HG03442 (cell line): ENCODE data around the gene KIF5C.

Experiments
- ATAC-seq: cut with Tn5 transposase; IDR thresholded peaks from one replicate; pipeline ENCODE4 v1.9.1; 2021; ENCODE audit warnings: mild to moderate bottlenecking, moderate library complexity; ENCODE audit not compliant: unreplicated experiment

Gene KIF5C

GRCh38 chr2:148887350-148888002 lies 12.4 kb downstream of the KIF5C start:
- ATAC-seq = no peak

GRCh38 chr2:148888003-148888501 lies 13.0 kb downstream of the KIF5C start:
- ATAC-seq = no peak

- ATAC-seq = no peak
Measured at GRCh38 chr2:148888986-148889385, 14.0 kb downstream of the KIF5C start.

- ATAC-seq = no peak
Measured at GRCh38 chr2:148893906-148894305, 18.9 kb downstream of the KIF5C start.

DNA sequence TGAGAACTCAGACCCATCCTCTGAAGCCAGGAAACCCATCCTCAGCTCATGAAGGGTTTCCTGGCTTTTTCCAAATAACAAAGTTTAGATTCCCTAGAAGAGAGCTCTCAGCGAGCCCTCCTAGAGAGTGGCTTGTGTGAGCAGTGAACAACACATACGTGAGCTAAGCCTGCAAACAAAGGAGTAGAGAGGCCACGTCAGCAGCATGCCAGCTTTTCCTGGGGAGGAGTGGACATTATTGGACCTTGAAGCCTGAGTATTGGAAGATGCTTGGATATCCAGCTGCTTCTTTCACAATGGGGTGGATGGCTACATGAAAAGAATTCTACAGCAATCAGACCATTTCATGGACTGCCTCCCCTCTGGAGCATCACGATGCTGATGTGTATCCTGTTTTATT lies 21.1 kb downstream of the KIF5C start:
- ATAC-seq = no peak

DNA sequence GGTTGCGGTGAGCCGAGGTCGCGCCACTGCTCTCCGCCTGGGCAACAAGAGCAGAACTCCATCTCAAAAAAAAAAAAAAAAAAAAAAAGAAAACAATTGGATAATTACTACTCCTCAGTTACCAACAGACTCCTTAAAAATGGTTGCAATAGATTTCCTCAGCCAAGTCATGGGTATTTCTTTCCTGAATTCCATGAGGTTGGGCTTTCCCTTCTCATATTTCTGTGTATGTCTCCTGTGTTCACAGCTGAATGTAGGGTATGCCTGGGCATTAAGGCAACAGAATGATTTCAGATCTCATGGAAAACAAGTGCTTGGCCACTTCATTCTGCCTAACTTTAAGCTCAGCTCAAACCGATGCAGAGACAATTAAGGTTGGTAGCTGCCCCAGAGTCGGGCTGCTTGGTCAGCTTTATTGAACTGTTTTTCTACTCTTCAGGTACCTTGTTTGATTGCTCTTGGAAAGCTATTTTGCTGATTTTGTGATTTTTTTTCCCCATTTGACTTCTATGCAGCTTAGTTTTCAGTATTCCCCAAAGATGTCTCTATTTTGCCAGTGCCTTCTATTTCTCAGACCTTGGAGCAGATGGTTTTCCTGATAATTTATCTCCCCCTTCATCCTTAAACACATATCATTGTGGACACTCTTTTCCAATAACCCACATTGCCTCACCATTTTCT lies 24.8 kb downstream of the KIF5C start:
- no peak for ATAC-seq

- no peak for ATAC-seq
Measured at GRCh38 chr2:148900350-148900837, 25.4 kb downstream of the KIF5C start.

- ATAC-seq = no peak
Measured at GRCh38 chr2:148901142-148901541, 26.1 kb downstream of the KIF5C start.

GRCh38 chr2:148902798-148903197 lies 27.8 kb downstream of the KIF5C start:
- no peak for ATAC-seq

- ATAC-seq = no peak
Measured at GRCh38 chr2:148903294-148903693, 28.3 kb downstream of the KIF5C start.

- ATAC-seq = no peak
Measured at GRCh38 chr2:148903979-148904378, 29.0 kb downstream of the KIF5C start.

DNA sequence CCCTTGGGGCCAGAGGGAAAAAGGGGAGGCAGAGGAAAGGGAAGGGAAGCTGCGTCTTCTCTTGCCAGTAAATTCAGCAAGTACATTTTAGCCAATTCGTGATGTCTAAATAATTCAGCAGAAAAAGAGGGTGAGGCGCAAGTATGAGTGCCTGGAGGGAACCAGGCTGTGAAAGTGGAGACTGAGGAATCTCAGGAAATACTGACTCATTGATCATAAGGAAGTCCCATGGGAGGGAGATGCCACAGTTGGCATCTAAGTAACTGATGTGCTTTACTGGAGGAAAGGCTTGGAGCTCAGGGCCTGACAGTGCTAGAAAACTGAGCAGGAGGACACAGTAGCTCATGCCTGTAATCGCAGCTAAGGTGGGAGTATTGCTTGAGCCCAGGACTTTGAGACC lies 31.1 kb downstream of the KIF5C start:
- ATAC-seq = no peak

DNA sequence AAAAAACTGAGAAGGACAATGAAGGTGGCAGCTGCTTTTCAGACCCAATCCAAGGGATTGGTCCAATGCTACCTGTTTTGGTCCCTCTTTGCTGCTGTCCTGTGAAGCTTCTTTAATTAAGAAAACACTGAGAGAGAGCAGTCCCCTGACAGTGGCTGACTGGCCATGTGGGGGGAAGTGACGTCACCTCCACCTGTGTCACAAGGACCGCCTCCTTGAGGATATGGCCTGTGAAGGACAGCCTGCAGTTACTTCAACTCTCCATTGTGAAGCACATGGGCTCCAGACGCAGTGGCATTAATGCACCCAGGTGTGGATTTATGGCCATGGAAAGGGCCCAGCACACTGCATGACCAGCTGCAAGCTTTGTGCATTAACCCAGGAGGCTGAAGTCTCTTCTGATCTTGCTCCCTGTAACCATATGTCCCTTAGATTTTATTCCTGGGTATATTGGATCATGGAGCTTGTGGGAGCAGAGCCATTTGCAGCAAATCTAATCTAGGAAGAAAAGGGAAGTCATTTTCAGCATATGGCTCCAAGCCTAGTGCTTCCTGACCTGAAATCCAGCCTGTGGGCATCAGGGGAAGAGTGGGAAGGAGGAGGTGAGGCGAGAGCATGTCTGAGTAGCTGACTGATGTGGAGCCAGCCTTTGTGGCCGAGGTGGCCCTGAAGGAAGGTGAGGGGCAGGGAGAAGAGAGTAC lies 32.2 kb downstream of the KIF5C start:
- no peak for ATAC-seq

- ATAC-seq = no peak
Measured at GRCh38 chr2:148909114-148909513, 34.1 kb downstream of the KIF5C start.

DNA sequence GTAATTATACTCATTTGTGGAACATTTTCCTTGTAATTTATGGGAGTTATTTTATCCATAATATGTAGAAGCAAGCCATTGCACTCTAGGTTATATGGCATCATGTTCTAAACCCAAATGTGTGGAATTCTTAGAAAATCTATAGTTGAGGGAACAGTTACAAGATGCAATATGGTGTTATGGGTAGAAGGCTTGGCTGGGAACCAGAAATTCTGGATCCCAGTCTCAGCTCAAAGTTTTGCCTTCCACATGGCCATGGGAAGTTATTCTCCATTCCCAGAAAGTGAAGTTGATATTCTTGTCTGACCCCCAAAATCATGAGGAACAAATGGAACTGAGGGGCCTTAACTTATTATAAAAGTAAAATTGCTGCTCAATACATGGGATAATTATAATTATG lies 38.0 kb downstream of the KIF5C start:
- ATAC-seq = no peak

DNA sequence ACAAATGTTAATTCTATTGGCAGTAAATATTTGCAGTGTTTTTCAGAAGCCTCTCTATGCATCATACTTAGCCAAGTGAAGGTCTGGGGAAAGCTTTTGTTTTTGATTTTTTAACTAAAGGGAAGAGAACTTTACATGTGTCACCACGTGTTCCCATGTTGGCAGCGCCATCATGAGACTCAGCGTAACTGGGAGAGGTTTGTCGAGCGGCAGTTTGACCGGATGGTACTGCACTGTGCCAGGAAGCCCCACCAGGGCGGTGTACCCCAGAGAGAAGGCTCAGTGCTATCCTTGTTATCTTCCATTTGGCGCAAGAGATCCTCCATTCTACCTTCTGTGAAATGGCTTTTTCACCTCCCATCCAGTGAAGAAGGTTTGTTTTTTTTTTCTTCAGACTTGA lies 38.5 kb downstream of the KIF5C start:
- no peak for ATAC-seq

DNA sequence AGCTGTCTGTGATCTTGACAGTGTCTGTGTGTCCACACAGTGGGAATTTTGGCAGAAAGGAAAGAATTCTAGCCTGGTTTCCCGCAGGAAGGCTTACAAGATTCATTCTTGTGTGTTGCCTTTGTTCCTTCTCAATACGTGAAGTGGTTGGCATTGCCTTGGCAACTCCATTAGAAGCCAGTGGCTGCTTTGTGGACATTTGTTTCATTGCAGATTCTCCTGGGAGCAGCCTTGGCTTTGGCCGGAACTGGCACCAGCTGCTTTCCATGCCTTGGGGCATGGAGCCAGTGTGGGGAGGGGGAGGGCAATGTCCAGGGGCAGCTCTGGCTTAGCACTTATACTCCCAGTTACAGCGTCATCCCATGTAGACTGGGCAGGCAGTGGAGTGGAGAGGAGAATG lies 39.4 kb downstream of the KIF5C start:
- ATAC-seq = no peak

GRCh38 chr2:148917431-148917830 lies 42.4 kb downstream of the KIF5C start:
- peak; percentile 73 for ATAC-seq

DNA sequence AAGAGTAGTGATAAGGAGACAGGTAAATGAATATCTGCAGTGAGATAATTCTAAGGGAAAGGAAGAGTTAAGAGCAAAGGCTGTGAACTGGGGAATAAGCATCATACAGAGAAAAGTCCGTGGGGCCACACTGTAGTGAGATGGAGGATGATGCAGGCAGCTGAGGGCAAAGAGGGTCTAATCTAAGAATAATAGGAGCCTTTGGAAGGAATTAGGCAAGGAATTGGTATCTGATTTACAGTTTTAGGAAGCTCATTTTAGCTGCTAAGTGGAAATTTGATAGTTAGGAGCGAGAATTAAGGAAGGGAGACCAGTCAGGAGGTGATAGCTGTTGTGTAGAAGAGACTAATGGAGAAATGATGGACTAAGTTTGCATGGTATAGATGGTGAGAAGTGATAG lies 43.5 kb downstream of the KIF5C start:
- no peak for ATAC-seq

DNA sequence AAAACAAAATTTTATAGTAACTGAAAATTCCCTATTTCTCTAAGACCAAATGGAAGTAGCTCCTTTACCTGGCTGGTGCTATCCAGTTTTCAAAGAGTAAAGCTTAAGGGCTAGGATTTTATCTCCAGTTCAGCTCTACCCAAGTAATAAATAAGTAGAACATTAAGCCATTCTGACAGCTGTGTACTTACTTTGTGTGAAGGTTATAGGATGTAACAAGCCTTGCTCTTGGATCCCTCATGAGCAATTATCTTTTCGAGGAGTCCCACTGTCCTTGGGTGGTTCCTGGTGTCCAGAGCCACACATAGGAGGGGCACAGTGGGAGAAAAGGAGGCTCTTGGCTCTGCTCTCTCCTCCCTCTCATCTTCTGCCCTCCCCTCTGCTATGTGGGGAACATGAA lies 45.5 kb downstream of the KIF5C start:
- ATAC-seq = no peak

DNA sequence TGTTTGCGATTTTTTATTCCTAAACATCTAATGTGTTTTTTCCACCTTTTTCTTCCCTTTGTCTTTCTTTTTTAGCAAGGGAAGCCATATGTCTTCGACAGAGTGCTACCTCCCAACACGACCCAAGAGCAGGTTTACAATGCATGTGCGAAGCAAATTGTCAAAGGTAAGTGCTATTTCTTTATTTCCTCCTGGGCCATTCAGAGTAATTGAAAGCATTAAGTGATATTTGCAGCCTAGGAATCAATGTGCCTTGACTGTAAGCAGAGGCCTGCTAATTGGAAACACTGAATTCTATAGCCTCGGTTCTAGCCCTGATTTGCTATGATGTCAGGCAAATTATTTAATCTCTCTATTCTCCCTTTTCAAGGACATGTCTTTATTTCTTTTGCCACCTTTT lies 47.0 kb downstream of the KIF5C start:
- ATAC-seq = no peak
